Activated naive CD4-positive, alpha-beta T cell treated with anti-CD3 and anti-CD28 coated beads, Interleukin-2, amount 50 U/mL, for 16 hours (primary cell): ENCODE results near the gene AVPR2.

Experiments
- DNase-seq: peaks from one replicate; pipeline ENCODE4 v3.0.0-alpha.2; 2020

AVPR2 gene

DNA sequence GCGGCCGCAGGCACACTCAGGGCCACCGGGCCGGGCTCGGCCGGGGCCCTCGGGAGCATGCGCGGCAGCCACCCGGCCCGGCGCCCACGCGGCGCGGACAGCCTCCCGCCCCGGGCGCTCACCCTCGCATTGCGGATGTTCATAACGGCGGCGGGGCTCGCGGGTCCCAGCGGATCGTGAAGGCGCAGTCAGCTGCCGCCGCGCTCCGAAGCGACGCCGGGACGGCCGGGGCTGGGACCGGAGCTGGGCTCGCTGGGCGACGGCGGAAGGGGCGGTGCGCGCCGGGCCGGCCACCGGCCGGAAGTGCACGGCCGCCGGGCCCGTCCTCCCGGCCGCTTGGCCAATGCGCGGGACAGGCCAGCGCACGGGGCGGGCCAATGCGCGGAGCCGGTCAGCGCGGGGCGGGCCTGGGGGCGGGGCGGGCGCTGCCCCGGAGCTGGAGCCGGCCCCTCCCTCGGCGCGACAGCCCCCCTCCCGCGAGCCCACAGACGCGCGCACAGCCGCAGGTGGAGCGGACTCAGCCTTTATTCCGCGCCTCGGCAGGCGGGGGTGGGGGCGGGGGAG lies 30.4 kb downstream of the AVPR2 start, which contains the start of gene NAA10:
TSS of gene NAA10 (minus strand) at position 276 of the 564 bp plus-strand sequence. CDS start at position 143, 133 bp downstream.
- peak; percentile 66 for DNase-seq

DNA sequence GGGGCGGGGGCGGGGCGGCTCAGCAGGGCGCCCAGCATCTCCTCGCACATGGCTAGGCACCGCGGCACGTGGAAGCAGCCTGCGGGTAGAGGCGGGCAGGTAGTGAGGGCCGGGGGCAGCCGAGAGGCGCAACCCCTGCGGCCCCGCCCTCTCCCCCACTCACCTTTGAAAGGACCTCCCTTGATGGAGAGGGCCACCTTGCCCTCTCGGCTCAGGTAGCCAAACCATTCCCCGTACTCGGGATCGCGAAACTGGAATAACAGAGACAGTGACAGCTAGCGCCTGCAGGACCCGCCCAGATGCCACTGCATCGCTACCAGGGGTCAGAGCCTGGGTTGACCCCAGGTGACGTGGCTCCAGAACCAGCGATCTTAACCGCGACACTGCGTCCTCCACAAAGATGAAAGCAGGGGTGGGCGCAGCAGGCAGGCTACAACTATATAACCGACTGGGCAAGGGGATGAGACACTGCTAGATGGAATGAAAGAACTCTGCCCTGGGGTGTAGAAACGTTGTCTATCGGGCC lies 30.9 kb downstream of the AVPR2 start:
- DNase-seq: no peak

DNA sequence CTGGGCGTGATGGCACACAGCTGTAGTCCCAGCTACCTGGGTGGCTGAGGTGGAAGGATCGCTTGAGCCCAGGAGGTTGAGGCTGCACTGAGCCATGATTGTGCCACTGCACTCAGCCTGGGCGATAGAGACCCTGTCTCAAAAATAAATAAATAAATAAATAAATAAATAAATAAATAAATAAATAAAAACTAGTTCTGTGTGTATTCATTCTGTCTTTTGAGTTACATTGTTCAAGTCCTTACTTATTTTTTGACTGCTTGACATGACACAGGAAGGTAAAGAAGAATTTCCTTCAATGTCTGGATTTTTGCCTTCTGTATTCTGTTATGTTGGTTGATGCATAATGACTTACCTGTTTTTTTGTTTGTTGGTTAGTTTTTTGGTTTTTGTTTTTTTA lies 32.6 kb downstream of the AVPR2 start:
- no peak for DNase-seq

DNA sequence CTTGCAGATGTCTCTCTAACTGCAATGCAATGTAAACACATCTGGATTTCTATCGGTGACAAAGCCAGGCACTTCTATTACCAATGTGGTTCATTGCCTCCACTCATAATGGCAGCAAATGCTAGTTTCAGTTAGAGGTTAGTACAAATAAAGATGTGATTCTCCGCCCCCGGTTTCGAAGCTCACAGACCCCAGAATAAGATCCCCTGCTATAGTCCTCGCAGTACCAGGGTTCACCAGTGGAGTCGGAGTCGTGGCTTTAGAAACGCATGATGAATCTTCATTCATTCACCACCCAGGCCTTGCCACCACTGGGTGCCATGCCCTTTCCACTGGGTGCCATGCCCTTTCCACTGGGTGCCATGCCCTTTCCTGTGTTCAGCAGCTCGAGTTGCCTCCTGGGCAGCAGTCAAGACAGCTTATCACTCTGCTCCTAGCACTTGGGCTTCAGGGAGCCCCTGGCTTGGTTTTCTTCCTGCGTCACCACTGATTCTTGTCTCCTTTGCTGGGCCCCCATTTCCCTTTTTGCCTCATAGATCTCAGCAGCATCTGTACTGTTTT lies 33.8 kb downstream of the AVPR2 start:
- no peak for DNase-seq

DNA sequence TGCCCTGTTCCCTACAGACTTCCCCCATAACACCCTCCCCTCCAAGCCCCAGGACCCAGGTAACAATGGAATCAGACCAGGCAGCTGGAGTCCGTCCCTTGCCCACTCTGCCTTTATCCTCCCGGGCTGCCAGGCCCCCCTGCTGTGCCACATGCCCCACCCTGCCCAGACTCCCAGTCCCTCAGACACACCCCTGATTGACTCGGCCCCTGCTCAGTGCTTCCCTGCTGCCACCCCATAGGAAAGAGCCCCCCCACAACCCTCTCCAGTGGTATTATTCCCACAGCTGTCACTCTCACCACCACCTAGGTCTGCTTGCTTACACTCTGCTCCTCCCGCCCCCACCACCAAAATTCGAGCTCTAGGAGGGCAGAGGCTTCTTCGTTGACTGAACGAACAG lies 35.1 kb downstream of the AVPR2 start:
- no peak for DNase-seq

DNA sequence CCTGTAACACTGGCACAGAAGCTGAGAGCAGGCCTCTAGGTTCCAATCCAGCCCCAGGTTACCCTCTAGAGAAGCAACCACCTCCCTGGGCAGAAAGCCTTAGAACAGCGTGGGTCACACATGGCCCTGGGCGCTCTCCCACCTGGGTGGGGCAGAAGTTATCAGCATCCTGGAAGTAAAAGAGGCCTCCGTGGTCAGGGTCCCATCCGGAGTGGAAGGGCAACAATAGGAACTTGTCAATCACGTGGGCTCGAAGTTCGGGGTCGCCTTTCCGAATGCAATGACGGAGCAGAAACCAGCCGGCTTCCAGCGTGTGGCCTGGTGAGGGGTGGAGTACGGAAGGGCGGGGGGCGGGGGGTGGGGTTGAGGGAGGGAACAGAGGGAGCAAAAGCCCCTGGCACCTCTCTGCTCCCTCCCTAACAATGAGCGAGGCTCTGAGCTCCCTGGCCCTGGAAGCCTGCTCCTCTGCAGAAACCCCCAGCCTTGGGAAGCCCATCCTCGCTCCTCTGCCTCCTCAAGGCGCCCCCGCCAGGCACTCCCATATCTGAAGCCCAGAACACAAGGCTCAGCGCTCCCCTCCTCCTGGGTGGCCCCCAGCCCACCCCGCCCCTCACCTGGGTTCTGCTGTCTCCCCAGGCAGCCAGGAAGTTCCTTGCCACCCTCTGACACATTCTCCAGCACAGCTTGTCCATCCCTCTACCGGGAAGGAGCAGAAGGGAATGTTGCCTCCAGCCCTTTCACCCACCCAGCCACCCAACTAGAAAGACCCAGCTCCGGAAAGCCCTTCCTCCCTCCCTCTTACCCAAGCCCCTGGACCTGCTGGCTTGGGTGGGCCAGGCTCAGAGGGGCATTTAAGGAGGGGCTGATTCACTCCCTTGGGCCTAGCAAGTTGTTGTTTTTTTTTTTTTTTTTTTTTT lies 37.1 kb downstream of the AVPR2 start:
- no peak for DNase-seq

DNA sequence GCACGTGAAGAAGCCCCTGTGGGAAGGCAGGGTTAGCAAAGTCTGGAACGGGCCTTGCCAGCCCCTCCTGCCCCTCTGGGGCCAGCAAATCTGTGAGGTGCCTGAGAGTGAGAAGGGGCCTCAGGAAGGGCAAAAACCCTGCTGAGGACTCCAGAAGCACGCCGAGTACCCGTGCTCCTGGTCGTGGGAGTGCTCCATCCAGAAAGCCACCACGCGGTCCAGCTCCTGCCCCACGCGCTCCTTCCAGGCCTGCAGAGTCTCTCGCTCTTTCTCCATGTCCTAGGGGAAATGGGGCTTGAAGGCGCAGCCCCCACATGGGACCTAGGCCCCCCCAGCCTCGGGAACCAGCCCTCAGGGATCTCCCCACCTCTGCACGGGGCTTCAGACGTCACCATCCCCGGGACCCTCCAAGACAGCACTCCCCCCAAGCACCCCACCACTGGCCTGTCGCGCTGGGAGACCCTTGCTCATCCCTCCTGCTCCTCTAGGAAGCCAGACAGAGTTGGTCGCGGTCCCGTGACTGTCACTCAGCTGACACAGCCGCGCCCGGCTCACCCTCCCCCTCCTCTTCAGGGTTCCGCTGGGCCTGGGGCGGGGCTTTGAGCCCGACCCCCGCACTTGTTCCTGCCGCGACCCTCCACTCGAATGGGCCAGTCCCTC lies 39.8 kb downstream of the AVPR2 start, which contains the start of gene RENBP:
TSS of gene RENBP (minus strand) at position 504 of the 660 bp plus-strand sequence. CDS start at position 471, 33 bp downstream.
- peak; percentile 53 for DNase-seq

DNA sequence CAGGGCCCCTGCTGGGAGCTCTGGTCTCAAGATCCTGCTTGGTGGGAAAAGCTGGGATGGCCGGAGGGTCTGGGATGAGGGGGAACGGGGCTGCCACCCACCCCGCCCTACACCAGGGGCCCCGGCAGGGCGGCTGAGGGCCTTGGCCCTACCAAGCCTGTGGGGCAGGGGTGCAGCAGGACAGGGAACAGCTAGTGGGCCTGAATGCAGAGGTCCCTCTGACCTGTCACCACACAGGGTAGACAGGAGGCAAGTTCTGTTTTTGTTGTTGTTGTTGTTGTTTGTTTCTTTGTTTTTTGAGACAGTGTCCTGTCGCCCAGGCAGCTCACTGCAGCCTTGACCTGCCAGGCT lies 40.3 kb downstream of the AVPR2 start:
- DNase-seq: no peak

DNA sequence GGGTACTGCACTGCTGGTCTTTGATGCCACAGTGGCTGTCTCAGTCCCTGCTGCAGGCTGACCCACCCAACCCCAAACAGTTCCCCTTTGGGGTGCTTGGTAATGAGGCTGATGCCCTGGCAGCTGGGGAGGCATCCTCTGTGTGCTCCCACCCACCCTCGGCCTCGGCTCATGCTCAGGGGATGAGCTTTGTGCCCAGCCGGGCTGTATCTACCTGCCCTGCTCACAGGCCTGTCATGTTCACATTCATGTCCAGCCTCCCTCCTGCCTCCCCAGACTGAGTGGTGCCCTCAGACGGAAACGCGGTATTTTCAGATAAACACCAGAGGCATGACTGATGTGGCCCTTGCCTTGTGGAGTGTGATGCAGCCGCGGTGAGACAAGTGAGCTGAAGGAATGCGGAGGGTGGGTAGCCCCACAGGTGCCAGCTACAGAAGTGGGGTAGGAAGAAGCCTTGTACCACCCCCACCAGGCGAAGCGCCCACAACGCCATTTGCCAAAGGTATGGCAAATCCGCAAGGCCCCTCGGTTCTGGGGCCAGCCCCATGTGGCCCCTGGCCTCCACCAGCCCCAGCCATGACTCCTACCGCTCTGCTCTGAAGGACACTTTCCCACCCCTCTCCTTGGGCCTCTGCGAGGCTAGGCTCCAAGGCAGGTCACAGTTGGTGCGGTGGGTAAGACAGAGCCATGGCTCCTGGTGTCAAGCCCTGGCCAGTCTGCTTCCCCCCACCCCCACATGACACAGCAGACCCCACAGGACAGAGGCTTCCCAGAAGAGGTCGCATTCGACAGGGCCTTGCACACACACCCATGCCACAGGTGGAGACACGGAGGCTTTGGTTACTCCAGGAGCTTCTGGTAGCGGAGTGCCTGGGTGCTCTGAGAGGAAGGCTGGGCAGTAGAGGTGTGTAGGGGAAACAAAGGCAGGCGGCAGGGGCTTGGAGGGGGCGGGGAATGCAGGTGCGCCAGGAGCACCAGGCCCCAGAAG lies 41.8 kb downstream of the AVPR2 start:
- no peak for DNase-seq

DNA sequence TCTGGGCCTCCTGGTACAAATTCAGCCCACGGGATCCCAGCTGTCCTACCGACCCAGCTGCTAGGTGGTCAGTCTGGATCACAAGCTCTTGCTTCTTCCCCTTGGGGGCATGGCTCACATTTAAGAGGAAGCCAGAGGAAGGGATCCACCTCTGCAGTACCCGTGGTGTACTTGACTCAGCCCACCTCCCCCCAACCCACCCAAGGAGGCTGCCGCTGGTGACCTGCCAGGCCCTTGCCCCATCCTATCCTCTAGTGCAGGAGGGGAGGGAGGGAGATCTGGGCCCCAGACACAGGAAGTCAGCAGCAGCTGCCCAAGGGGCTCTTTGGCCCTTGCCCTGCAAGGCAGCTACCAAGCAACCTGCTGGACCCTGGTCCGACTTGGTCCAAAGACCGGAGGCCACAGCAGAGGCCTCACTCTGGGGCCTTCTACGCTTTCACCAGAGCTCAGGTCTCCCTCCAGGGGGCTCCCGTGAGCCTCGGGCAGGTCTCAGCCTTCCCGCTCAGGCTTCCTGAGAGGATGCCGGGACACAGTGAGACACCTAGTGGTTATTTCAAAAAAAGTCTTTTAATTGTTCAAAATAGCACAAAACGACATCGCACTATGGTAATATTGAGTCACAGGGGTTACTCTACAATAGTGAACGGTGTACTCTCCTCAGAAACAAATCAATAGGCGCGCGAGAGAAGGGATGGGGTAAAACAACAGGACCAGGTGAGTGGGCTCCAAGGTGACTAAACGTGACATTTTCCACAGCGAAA lies 42.7 kb downstream of the AVPR2 start:
- DNase-seq: peak; percentile 80

DNA sequence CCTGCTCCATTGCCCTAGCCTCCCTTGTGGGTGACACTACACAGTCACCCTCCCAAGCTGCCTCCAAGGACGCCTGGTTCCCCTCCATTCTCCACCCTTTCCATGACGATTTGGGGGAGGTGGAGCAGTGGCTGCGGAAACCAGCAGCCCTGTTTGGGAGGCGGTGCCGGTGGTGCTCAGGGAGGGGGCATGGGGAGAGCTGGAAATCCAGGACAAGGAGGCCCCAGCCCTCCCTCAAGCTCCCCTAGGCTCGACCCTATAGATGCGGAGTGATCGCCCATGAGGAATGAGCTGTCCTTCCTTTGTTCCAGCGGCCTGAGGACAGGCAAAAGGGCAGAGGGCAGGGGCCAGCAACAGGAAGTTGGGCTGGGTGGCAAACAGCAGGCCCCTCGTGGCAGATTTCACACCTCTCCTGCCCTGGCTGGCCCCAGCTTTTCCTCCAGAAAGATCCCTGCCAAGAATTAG lies 43.6 kb downstream of the AVPR2 start:
- DNase-seq: no peak

DNA sequence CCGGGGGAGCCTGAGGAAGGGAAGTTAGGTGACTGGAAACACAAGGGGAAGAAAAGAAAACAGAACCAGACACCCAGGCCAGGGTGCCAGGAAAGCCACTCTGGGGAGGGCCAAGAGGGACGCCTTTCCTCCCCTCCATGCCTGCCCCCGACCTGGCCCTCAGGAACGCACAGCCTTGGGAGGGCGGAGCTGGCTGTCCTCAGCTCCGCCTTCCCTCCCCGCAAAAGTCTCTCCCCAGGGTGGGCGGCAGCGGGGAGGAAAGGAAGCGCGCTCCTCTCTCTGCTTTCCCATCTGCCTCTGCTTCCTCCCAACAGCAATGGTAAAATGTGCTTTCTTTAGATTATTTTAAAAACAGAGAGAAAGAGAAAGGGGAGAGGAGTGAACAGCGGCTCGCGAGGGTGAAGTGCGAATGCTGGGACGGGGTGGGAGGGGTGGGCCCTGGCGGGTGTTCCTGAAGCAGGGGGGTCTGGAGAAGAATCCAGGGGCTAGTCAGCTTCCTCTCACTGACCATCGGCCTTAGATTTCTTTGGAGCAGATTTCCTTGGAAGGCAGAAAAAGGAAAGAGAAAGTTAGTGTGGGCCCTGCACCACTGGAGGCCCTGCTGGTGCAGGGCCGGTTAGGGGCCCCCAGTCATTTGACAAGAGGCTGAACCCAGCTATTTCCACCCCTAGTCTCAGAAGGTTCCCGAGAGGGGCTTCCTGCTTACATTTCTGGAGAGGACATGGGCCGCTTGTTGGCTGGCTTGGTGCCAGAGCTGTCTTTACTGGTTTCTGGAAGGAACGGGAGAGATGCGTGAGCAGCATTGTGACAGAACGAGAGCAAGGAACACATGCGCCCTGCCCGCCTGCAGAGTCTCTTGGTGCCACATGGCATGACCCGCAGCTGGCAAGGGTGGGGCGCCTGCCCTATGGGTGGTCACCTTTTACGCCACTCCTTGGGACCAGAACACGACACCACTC lies 44.7 kb downstream of the AVPR2 start:
- DNase-seq: no peak

DNA sequence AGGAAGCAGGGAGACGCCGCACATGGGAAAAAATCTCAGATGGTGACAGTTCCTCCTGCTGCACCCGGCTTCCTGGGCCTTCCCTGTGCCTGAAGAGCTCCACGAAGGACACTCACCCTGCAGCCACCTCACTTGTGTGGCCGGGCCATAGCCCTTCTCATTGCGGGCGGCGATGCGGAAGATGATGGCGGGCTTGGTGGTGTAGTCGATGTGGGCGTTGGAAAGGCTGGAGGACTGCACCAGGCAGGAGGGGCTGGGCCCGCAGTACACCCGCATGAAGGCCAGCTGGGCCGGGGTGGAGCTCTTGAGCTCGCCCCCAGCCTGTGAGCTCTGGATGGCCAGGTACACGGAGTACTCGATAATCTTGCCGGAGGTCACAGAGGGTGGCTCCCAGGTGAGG lies 45.7 kb downstream of the AVPR2 start:
- DNase-seq: no peak

DNA sequence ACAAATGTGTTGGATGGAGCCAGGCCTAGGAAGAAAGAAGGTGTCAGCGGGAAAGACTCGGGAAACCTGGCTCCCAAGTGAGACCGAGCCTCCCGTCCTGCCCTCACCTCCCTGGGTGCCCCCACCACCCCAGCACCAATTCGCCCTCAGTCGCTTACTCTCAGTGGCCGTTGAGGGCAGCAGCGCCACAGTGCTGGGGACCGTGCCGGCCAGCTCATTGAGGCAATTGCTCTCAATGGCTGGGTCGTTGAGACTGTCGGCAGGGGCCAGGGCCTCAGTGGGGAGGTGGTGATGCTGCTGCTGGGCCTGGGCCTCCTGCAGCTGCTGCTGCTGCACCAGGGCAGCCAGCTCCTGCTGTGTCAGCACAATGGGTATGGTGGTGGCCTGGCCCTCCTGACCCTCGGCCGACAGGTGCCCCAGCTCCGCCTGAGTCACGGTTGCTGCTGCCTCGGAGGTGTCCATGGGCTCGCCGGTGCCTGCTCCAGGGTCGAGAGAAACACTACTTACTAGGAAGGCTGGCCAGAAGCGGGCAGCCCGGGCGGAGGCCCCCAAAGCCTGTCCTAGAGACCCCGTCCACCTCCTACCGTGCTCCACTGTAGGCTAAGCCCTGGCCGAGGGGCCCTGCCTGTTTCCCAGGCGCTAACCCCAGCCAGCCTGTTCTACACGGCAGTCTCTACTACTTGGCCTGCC lies 47.4 kb downstream of the AVPR2 start:
- no peak for DNase-seq

DNA sequence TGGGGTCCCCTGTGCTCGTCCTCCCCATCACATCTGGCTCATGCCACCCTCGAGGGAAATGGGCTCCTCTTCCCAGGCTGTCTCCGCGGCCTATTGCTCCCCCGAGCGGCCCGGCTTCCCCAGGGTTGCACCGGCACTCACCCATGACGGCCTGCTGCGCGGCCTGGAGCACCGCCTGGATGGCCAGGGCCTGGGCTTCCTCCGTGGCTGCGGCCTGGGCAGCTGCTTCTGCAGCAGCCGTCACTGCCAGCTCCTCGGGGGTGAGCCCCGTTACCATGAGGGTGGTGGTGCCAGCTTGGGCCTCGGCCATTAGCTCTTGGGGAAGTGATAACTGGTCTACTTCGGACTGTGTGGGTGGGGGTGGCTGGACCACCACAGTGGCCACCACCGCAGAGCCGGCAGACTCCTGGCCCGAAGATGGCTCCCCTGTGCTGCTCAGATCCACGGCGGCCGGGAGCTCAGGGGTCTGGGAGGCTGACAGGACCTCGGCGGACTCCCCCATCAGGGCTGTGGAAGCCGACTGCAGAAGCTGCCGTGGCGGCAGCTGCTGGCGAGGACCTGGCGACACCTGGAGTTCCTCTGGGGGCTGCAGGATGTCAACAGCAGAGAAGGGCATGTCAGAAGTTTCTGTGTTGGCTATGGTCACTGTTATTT lies 48.0 kb downstream of the AVPR2 start:
- no peak for DNase-seq

DNA sequence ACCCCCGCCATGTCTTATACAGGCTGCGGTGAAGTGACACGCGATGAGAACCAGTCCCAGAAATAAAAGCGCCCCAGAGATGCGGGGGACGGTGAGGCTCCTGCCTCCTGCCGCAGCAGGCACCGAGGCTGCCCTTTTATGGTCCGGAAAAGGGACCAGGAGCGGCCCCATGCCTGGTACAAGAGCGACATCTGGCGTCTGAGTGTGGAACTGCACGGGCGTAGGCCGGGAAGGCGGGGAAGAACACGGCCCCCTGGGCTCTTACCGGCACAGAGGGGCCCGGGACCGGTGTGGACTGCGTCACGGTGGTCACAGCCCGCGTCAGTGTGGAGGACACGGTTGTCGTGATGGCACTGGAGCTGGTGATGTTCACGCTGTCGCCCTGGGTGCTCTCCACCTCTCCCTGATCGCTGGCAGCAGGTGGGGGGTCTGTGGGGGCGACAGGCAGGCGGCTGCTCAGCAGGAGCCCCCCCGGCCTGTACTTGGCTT lies 48.9 kb downstream of the AVPR2 start:
- peak; percentile 71 for DNase-seq

DNA sequence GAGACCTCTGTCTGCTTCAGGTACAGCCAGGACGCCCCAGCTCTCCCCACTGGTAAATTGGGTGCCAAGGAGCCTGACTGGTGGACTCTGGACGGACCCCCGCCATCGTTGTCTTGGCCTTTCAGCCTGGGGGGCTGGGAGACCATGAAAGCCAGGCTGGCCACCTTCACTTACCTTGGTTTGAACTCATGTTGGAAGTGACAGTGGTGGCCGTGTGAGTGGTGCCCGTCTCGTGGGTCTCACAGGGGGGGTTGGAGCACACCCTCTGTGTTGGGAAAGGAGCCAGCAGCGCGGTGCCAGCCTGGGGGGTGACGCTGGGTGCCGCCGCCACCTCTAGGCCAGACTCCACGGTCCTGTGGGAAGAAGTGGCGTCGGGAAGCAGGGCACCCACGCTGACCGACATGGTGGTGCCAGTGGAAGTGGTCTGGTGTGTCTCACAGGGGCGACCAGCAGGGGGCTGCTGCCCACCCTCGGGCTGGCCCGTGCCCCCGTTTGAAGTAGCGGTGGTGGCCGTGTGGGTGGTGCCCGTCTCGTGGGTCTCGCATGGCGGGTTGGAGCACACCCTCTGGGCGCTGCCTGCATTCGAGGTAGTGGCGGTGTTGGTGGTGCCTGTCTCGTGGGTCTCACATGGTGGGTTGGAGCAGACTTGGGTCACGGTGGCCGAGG lies 49.6 kb downstream of the AVPR2 start:
- DNase-seq: no peak
